ENCODE data around the gene STRN3. TPM values are rescaled to one million over a fixed set of nuclear protein-coding genes. Genes with fewer than 3 reads are reported as not detected.

Gene STRN3
- total RNA-seq, 2 experiments from 2014 or later, result 25.2 to 37.0 TPM

GRCh38 chr14:31038521-31039166 is 12.5 kb upstream of the STRN3 start:
- Histone ChIP-seq H3K4me1 (ENCODE audit: insufficient read depth, low read length, poor library complexity, severe bottlenecking) (no peaks in the 10 kb centered on the region), H2AFZ (ENCODE audit: low read length) (no peak overlapping the region), H3K9me2 (ENCODE audit: insufficient read depth, low read length) (no peaks in the 10 kb centered on the region), H3K4me2 (ENCODE audit: low read length) (no peak overlapping the region), H3K79me2 (ENCODE audit: insufficient read depth, low read depth, low read length) (no peaks in the 10 kb centered on the region), H4K20me1 (ENCODE audit: insufficient read depth, low read length) (no peaks in the 10 kb centered on the region), H3K9me3 (ENCODE audit: low read length) (no peaks in the 10 kb centered on the region), H3K36me3 (ENCODE audit: insufficient read depth, low read length) (no peaks in the 10 kb centered on the region), H3K4me3 (ENCODE audit: low read depth, low read length, poor library complexity, severe bottlenecking) (no peak overlapping the region), H3K27ac (ENCODE audit: low read depth, low read length, poor library complexity, severe bottlenecking) (no peak overlapping the region)
- BruUV-seq (replicated peaks), result no TSS peak
- DNase-seq (ENCODE audit: low spot score), result no peak
- intact Hi-C loops (cut with micrococcal nuclease; ENCODE audit: unreplicated experiment), result no loop called here
- ChIA-PET CTCF (ENCODE audit: unreplicated experiment) (no interaction called here), POLR2A (interaction anchor here (0.6 to 1.8 kb wide), 6 partner anchors 10 to 123 kb away, joined by 3 to 11 read pairs (median 3); partner anchors contain the start of genes AP4S1 and STRN3)
- TF ChIP-seq CTCF (conservative IDR thresholded peaks at IDR 0.05; ENCODE audit: low read length), result no peak
- TF ChIP-seq EZH2phosphoT487 (IDR thresholded peaks at IDR 0.05; ENCODE audit: borderline replicate concordance, low read depth, low read length), result no peak

GRCh38 chr14:31037709-31038221 is 11.6 kb upstream of the STRN3 start:
- no peaks in the 10 kb centered on the region for H3K4me1 ChIP-seq (ENCODE audit: insufficient read depth, low read length, poor library complexity, severe bottlenecking)
- no peaks in the 10 kb centered on the region for H3K79me2 ChIP-seq (ENCODE audit: insufficient read depth, low read depth, low read length)
- no peak overlapping the region for H2AFZ ChIP-seq (ENCODE audit: low read length)
- no peak overlapping the region for H3K4me3 ChIP-seq (ENCODE audit: low read depth, low read length, poor library complexity, severe bottlenecking)
- H3K4me2 ChIP-seq (ENCODE audit: low read length), result no peak overlapping the region
- ChIA-PET CTCF (ENCODE audit: unreplicated experiment) (no interaction called here), POLR2A (interaction anchor here (0.8 to 1.8 kb wide), 4 partner anchors 9 to 122 kb away, joined by 3 to 11 read pairs (median 4); partner anchors contain the start of genes AP4S1 and STRN3)
- no peak for TF ChIP-seq EZH2phosphoT487 (IDR thresholded peaks at IDR 0.05; ENCODE audit: borderline replicate concordance, low read depth, low read length)
- H3K36me3 ChIP-seq (ENCODE audit: insufficient read depth, low read length), result no peaks in the 10 kb centered on the region
- H4K20me1 ChIP-seq (ENCODE audit: insufficient read depth, low read length), result no peaks in the 10 kb centered on the region
- DNase-seq (ENCODE audit: low spot score), result no peak
- no peaks in the 10 kb centered on the region for H3K9me2 ChIP-seq (ENCODE audit: insufficient read depth, low read length)
- intact Hi-C loops (cut with micrococcal nuclease; ENCODE audit: unreplicated experiment), result loop anchor here (1.0 kb wide), 1 partner anchor 10 kb away; no protein-coding TSS in a partner anchor
- H3K9me3 ChIP-seq (ENCODE audit: low read length), result no peaks in the 10 kb centered on the region
- H3K27ac ChIP-seq (ENCODE audit: low read depth, low read length, poor library complexity, severe bottlenecking), result no peak overlapping the region
- no TSS peak for BruUV-seq (replicated peaks)

- no peaks in the 10 kb centered on the region for H4K20me1 ChIP-seq (ENCODE audit: insufficient read depth, low read length)
- ChIA-PET POLR2A (no interaction called here), CTCF (ENCODE audit: unreplicated experiment) (no interaction called here)
- H3K27ac ChIP-seq (ENCODE audit: low read depth, low read length, poor library complexity, severe bottlenecking), result no peak overlapping the region
- no peaks in the 10 kb centered on the region for H3K4me1 ChIP-seq (ENCODE audit: insufficient read depth, low read length, poor library complexity, severe bottlenecking)
- DNase-seq (ENCODE audit: low spot score), result no peak
- BruUV-seq (replicated peaks), result no TSS peak
- no peaks in the 10 kb centered on the region for H3K36me3 ChIP-seq (ENCODE audit: insufficient read depth, low read length)
- no peaks in the 10 kb centered on the region for H3K9me3 ChIP-seq (ENCODE audit: low read length)
- H3K4me2 ChIP-seq (ENCODE audit: low read length), result no peak overlapping the region
- H2AFZ ChIP-seq (ENCODE audit: low read length), result no peak overlapping the region
- no peak overlapping the region for H3K4me3 ChIP-seq (ENCODE audit: low read depth, low read length, poor library complexity, severe bottlenecking)
- H3K9me2 ChIP-seq (ENCODE audit: insufficient read depth, low read length), result no peaks in the 10 kb centered on the region
- no peaks in the 10 kb centered on the region for H3K79me2 ChIP-seq (ENCODE audit: insufficient read depth, low read depth, low read length)
- intact Hi-C loops (cut with micrococcal nuclease; ENCODE audit: unreplicated experiment), result no loop called here
- TF ChIP-seq CTCF (conservative IDR thresholded peaks at IDR 0.05; ENCODE audit: low read length), result no peak
- no peak for TF ChIP-seq EZH2phosphoT487 (IDR thresholded peaks at IDR 0.05; ENCODE audit: borderline replicate concordance, low read depth, low read length)
These were observed 10.4 kb upstream of the STRN3 start for GRCh38 chr14:31036552-31036951.

Measured in OCI-LY7 (cell line).